MCF 10A (cell line): ENCODE data around the gene NME8. TPM values are rescaled to one million over a fixed set of nuclear protein-coding genes. Genes with fewer than 3 reads are reported as not detected.

Source experiments
- BruUV-seq: library from RNA; stranded (reverse); fragments of 400-500 nt; replicated peaks from 2 replicates; lab custom pipeline; 2021; lab: Mats Ljungman, UMichigan
- CTCF ChIA-PET: fragments of 300-600 bp; sonication (Branson Sonifier 250); formaldehyde crosslinking; extraction: SDS; loops from one replicate; lab custom pipeline; 2021; ENCODE audit warnings: antibody characterized with exemption, inconsistent platforms; lab: Yijun Ruan, JAX
- POLR2A ChIA-PET: fragments of 300-600, 350-650 bp; sonication (Branson Sonifier 250); formaldehyde crosslinking; extraction: SDS; loops from one replicate; lab custom pipeline; 2020; ENCODE audit warnings: antibody characterized with exemption, inconsistent platforms; lab: Yijun Ruan, JAX
- DNase-seq: peaks from one replicate; pipeline ENCODE4 v3.0.0-alpha.2; 2018; ENCODE audit not compliant: unreplicated experiment
- H3K27ac Mint-ChIP-seq: one replicate; pipeline ENCODE4 v1.8.0; 2022; ENCODE audit warnings: mild to moderate bottlenecking, low read depth, mixed read lengths; ENCODE audit not compliant: unreplicated experiment
- H3K27me3 Mint-ChIP-seq: one replicate; pipeline ENCODE4 v1.8.0; 2022; ENCODE audit warnings: mixed read lengths; ENCODE audit not compliant: insufficient read depth, unreplicated experiment
- H3K36me3 Mint-ChIP-seq: one replicate; pipeline ENCODE4 v1.8.0; 2022; ENCODE audit warnings: mild to moderate bottlenecking, moderate library complexity, mixed read lengths; ENCODE audit not compliant: insufficient read depth, unreplicated experiment
- H3K4me1 Mint-ChIP-seq: one replicate; pipeline ENCODE4 v1.8.0; 2022; ENCODE audit warnings: mixed read lengths; ENCODE audit not compliant: insufficient read depth, unreplicated experiment
- H3K4me3 Mint-ChIP-seq: one replicate; pipeline ENCODE4 v1.8.0; 2022; ENCODE audit warnings: mild to moderate bottlenecking, moderate library complexity, mixed read lengths; ENCODE audit not compliant: unreplicated experiment
- H3K9me3 Mint-ChIP-seq: one replicate; pipeline ENCODE4 v1.8.0; 2022; ENCODE audit warnings: mixed read lengths; ENCODE audit not compliant: unreplicated experiment
- intact Hi-C: fragments of 100-400 bp; cut with micrococcal nuclease; formaldehyde crosslinking; loops from 2 replicates; pipeline ENCODE4 v1.14.1; 2022
- total RNA-seq: library from RNA; stranded (reverse); gene quantifications from 2 replicates; pipeline ENCODE4 v1.2.3, GENCODE V29; 2022
- TF ChIP-seq, protein P1 (sequence below): fragments of 200-600 bp; IDR thresholded peaks from one replicate; pipeline ENCODE4 v1.8.0; 2022; ENCODE audit warnings: antibody characterized with exemption, mild to moderate bottlenecking; ENCODE audit not compliant: unreplicated experiment

Gene NME8
- total RNA-seq, 1 experiment from 2014 or later, result 1.5 TPM

DNA sequence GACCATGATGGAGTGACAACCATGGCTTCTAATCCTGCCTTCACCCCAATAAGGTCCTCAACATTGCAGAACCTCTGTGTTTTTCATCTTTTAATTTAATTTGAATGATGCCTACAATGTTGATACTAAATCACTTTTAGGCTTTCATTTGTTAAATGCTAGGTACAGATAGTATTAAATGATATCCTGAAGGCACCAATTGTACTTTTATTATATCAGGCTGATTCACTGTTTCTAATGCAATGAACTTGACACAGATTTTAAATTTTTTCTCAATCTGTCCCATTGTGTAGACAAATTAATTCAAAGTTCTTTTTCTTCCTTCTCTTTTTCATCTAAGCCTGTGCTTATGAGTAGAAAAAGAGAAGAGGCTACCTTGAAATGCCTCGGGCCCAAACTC, 77.2 kb downstream of the NME8 start:
- intact Hi-C loops, result no loop called here
- DNase-seq, result no peak
- Mint-ChIP-seq H3K27me3 (peaks cover 20% of the 10 kb centered on the region), H3K4me1 (no peaks in the 10 kb centered on the region), H3K4me3 (no peak overlapping the region), H3K36me3 (no peaks in the 10 kb centered on the region), H3K27ac (no peak overlapping the region), H3K9me3 (peaks cover 7% of the 10 kb centered on the region)
- ChIA-PET POLR2A (no interaction called here), CTCF (no interaction called here)
- TF ChIP-seq, protein P1, sequence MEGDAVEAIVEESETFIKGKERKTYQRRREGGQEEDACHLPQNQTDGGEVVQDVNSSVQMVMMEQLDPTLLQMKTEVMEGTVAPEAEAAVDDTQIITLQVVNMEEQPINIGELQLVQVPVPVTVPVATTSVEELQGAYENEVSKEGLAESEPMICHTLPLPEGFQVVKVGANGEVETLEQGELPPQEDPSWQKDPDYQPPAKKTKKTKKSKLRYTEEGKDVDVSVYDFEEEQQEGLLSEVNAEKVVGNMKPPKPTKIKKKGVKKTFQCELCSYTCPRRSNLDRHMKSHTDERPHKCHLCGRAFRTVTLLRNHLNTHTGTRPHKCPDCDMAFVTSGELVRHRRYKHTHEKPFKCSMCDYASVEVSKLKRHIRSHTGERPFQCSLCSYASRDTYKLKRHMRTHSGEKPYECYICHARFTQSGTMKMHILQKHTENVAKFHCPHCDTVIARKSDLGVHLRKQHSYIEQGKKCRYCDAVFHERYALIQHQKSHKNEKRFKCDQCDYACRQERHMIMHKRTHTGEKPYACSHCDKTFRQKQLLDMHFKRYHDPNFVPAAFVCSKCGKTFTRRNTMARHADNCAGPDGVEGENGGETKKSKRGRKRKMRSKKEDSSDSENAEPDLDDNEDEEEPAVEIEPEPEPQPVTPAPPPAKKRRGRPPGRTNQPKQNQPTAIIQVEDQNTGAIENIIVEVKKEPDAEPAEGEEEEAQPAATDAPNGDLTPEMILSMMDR, result no peak
- no TSS peak for BruUV-seq

DNA sequence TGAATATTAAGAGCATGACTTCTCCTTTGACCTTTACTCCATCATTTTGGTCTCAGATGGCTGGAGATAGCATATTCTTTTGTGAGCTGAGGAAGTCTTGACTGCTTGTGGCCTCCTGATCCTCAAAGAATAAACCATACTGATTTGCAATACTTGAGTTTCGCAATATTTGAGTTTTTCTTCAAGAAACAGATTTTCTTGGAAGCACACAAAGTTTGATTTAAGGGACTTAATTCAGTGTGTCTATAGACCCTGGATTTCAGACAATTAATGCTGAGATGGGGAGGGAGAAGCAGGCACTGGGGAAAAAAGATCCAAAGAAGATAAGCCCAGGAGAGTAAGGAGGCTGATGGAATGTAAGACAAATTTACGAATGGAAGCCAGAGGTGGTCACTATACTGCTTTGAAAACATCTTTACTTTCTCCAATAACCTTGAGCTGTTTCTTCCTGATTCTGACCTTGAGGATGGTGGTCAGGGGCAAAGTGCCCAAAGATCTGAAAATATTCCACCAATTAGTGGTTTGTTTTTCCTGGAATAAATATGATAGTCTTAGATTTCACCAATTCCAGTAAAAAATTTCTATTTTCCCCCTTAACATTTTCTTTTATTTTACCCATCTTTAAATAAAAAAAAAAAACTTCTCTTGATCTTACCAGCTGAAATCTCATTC, 79.5 kb downstream of the NME8 start:
- Mint-ChIP-seq H3K4me3 (no peak overlapping the region), H3K36me3 (no peaks in the 10 kb centered on the region), H3K4me1 (no peaks in the 10 kb centered on the region), H3K27ac (no peak overlapping the region), H3K27me3 (peaks cover 7% of the 10 kb centered on the region), H3K9me3 (peaks cover 5% of the 10 kb centered on the region)
- ChIA-PET CTCF (no interaction called here), POLR2A (no interaction called here)
- TF ChIP-seq, protein P1, result no peak
- intact Hi-C loops, result no loop called here
- DNase-seq, result no peak
- no TSS peak for BruUV-seq

DNA sequence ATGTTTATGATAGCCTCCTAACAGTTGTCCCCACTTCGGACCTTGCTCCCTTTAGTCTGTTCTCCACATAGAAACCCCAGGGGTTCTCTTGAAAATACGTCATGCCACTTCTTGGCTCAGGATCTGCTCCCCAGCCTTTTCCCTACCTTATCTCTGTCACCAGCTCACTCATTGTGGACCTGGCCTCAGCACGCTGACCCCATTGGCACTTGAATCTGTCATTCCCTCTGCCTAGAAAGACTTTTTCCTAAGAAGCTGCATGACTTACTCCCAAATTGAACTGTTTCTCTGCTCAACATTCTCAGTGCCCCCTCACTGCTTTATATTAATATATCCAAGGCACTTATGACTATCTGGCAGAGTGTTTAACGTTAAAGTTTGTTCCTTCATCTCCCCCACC, 80.5 kb downstream of the NME8 start:
- no peaks in the 10 kb centered on the region for H3K9me3 Mint-ChIP-seq
- intact Hi-C loops, result no loop called here
- no peak overlapping the region for H3K27ac Mint-ChIP-seq
- no peaks in the 10 kb centered on the region for H3K4me1 Mint-ChIP-seq
- TF ChIP-seq, protein P1, result no peak
- no TSS peak for BruUV-seq
- H3K36me3 Mint-ChIP-seq, result no peaks in the 10 kb centered on the region
- H3K4me3 Mint-ChIP-seq, result no peak overlapping the region
- POLR2A ChIA-PET, result no interaction called here
- CTCF ChIA-PET, result interaction anchor here (1.3 kb wide), 1 partner anchor 13 kb away, joined by 3 read pairs; the partner anchor contains the start of gene SFRP4
- H3K27me3 Mint-ChIP-seq, result no peaks in the 10 kb centered on the region
- no peak for DNase-seq

DNA sequence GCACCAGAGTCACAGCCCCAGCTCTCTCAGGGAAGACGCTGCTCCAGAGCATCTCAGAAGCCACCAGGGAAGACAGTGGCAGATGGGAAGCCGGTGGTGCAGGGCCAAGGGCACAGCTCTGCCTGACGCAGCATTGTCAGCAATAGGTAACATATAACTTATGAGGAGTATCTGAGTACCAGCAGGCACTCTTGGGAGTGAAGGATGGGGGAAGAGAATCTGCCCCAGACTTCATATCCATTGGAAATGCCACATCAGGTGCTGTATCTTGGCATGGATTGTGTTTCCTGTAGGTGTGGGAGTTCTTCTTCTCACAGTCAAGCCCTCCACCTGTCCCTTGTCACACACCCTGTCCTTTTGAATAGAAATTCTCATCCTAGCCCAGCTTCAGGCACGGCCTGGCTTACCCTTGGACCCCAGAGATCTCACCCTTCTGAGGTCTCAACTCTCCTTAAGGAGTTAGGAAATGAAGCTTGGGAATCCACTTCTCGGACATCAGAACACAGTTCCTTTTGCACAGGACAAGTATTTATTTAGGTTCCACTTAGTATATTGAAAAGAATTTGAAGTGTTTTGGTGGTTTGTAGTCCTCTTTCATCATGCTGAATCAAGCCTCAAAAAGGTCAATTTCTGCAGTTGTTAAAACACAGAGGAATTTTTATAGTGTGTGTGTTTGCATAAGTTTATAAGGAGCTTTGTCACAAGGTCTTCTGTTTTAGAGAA, 82.0 kb downstream of the NME8 start:
- ChIA-PET POLR2A (interaction anchor here (0.6 to 0.8 kb wide), 2 partner anchors 11 to 1883 kb away, joined by 3 read pairs; no protein-coding TSS in a partner anchor), CTCF (interaction anchor here (0.7 to 1.5 kb wide), 3 partner anchors 14 to 30 kb away, joined by 3 read pairs; partner anchors contain the start of gene SFRP4)
- H3K4me1 Mint-ChIP-seq, result no peaks in the 10 kb centered on the region
- TF ChIP-seq, protein P1, result no peak
- H3K4me3 Mint-ChIP-seq, result no peak overlapping the region
- no peak overlapping the region for H3K27ac Mint-ChIP-seq
- H3K9me3 Mint-ChIP-seq, result no peaks in the 10 kb centered on the region
- no peak for DNase-seq
- no peaks in the 10 kb centered on the region for H3K36me3 Mint-ChIP-seq
- intact Hi-C loops, result no loop called here
- no peaks in the 10 kb centered on the region for H3K27me3 Mint-ChIP-seq
- no TSS peak for BruUV-seq
